HEK293T (cell line): ENCODE results near the gene SETD4.

Source experiments
- ARNT ChIP-seq: fragments of 450-650 bp; IDR thresholded peaks from 2 replicates; pipeline ENCODE4 v1.6.1; 2017; ENCODE audit warnings: mild to moderate bottlenecking
- ELF4 ChIP-seq: fragments of 450-650 bp; IDR thresholded peaks from 2 replicates; pipeline ENCODE4 v1.6.1; 2017; ENCODE audit warnings: antibody characterized with exemption
- FOXA1 ChIP-seq: fragments of 450-650 bp; IDR thresholded peaks from 2 replicates; pipeline ENCODE4 v1.6.1; 2016; ENCODE audit warnings: mild to moderate bottlenecking
- FOXK2 ChIP-seq: fragments of 450-650 bp; IDR thresholded peaks from 2 replicates; pipeline ENCODE4 v1.6.1; 2016; ENCODE audit warnings: mild to moderate bottlenecking
- SP1 ChIP-seq: fragments of 450-650 bp; IDR thresholded peaks from 2 replicates; pipeline ENCODE4 v1.6.1; 2017
- SUZ12 ChIP-seq: fragments of 450-650 bp; IDR thresholded peaks from 2 replicates; pipeline ENCODE4 v1.6.1; 2016; ENCODE audit warnings: mild to moderate bottlenecking
- TARDBP ChIP-seq: fragments of 450-650 bp; IDR thresholded peaks from 2 replicates; pipeline ENCODE4 v1.6.1; 2016
- TF ChIP-seq, protein P1 (sequence below): fragments of 450-650 bp; IDR thresholded peaks from 2 replicates; pipeline ENCODE4 v1.6.1; 2016

DNA sequence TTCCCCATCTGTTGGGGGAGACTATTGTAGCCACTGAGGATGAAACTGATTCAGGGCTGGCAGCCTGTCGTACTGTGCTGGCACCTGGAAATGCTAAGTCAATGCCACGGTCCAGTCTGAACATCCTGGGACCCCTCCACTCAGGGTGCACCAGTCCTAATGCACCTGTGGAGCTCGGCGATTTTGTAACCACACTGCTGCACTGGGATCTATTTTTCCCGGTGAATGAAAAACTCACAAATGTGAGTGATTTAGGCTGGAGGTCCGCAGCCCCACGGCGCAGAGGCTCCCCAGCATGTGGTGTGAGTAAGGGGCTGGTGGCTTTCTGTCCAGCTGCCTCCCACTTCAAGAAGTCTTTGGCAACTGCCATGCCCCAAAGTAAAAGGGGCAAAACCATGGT, 35.5 kb downstream of the SETD4 start:
- TF ChIP-seq ARNT = no peak
- TF ChIP-seq FOXA1 = no peak
- TF ChIP-seq, protein P1, sequence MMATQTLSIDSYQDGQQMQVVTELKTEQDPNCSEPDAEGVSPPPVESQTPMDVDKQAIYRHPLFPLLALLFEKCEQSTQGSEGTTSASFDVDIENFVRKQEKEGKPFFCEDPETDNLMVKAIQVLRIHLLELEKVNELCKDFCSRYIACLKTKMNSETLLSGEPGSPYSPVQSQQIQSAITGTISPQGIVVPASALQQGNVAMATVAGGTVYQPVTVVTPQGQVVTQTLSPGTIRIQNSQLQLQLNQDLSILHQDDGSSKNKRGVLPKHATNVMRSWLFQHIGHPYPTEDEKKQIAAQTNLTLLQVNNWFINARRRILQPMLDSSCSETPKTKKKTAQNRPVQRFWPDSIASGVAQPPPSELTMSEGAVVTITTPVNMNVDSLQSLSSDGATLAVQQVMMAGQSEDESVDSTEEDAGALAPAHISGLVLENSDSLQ = no peak
- TF ChIP-seq ELF4 = no peak
- no peak for TF ChIP-seq SP1
- TF ChIP-seq SUZ12 = no peak
- TF ChIP-seq TARDBP = no peak
- no peak for TF ChIP-seq FOXK2
